Measurements from ENCODE around the gene STAG1. TPM values are rescaled to one million over a fixed set of nuclear protein-coding genes. Genes with fewer than 3 reads are reported as not detected.

Gene STAG1
- total and polyA plus RNA-seq, 2 experiments from 2014 or later = 9.0 to 21.9 TPM

GRCh38 chr3:136650461-136650860 lies 101.7 kb downstream of the STAG1 start:
- Histone ChIP-seq H3K36me3 (ENCODE audit: insufficient read depth) (no peaks in the 10 kb centered on the region), H3K9me2 (ENCODE audit: insufficient read depth) (no peaks in the 10 kb centered on the region), H3K27ac (ENCODE audit: low read depth) (no peak overlapping the region), H3K4me2 (no peak overlapping the region), H2AFZ (no peak overlapping the region), H3K4me3 (no peak overlapping the region), H3K4me1 (ENCODE audit: insufficient read depth) (no peaks in the 10 kb centered on the region), H3F3A (replicated peaks; ENCODE audit: low read depth) (no peaks in the 10 kb centered on the region), H3K79me2 (replicated peaks; ENCODE audit: insufficient read depth) (peaks cover 99% of the 10 kb centered on the region), H3K27me3 (ENCODE audit: insufficient read depth) (no peaks in the 10 kb centered on the region), H4K20me1 (replicated peaks; ENCODE audit: insufficient read depth) (0 out of 2 replicates have a peak, but pooled peaks cover 4% of the 10 kb centered on the region)
- peaks cover 6% of the 10 kb centered on the region for H3K4me1 Mint-ChIP-seq
- H3K4me3 Mint-ChIP-seq = no peak overlapping the region
- H3K36me3 Mint-ChIP-seq (ENCODE audit: low read depth) = peaks cover 19% of the 10 kb centered on the region
- no peak overlapping the region for H3K27ac Mint-ChIP-seq
- no peak for ATAC-seq
- H3K9me3 Mint-ChIP-seq = peaks cover 22% of the 10 kb centered on the region; the same call in 2 of the 3 replicates
- no peak for DNase-seq (ENCODE audit: low spot score)
- no peak for TF ChIP-seq POLR2AphosphoS5 (IDR thresholded peaks at IDR 0.05; ENCODE audit: low read depth)
- no peak for TF ChIP-seq EZH2 (IDR thresholded peaks at IDR 0.05; ENCODE audit: low read depth, unreplicated experiment)
- TF ChIP-seq ZNF462 (CRISPR knock-in tag; IDR thresholded peaks at IDR 0.05) = no peak
- TF ChIP-seq NANOG (IDR thresholded peaks at IDR 0.05; ENCODE audit: borderline replicate concordance) = no peak
- TF ChIP-seq JUNB (IDR thresholded peaks at IDR 0.05; ENCODE audit: unreplicated experiment) = no peak
- TF ChIP-seq ZNF331 (CRISPR knock-in tag; IDR thresholded peaks at IDR 0.05; ENCODE audit: low read depth) = no peak
- no peak for TF ChIP-seq CTCF (conservative IDR thresholded peaks at IDR 0.05; ENCODE audit: low read depth in 2 of 2)
- TF ChIP-seq CREB1 (CRISPR knock-in tag; IDR thresholded peaks at IDR 0.05; ENCODE audit: low read depth) = no peak
- TF ChIP-seq ZNF114 (CRISPR knock-in tag; IDR thresholded peaks at IDR 0.05) = no peak
- TF ChIP-seq REST (IDR thresholded peaks at IDR 0.05; ENCODE audit: unreplicated experiment) = no peak
- no peak for TF ChIP-seq EZH2phosphoT487 (IDR thresholded peaks at IDR 0.05; ENCODE audit: unreplicated experiment)
- peaks cover 1% of the 10 kb centered on the region for H3K27me3 Mint-ChIP-seq (ENCODE audit: insufficient read depth, low read depth, poor library complexity)
